Measurements from ENCODE around the gene CRABP2.

Gene CRABP2

GRCh38 chr1:156705321-156705917, at the start of gene CRABP2:
TSS of gene CRABP2 (minus strand) at chr1:156705583. CDS start at chr1:156705446, 137 bp downstream.
- no peak for DNase-seq (ENCODE audit: low spot score)

GRCh38 chr1:156754219-156754618, 48.8 kb upstream of the CRABP2 start:
- no peak for DNase-seq (ENCODE audit: low spot score)

- no peak for DNase-seq (ENCODE audit: low spot score)
Measured at GRCh38 chr1:156752843-156753482, 47.6 kb upstream of the CRABP2 start.

GRCh38 chr1:156751757-156752481, 46.5 kb upstream of the CRABP2 start:
- DNase-seq (ENCODE audit: low spot score), result peak; percentile 97

- DNase-seq (ENCODE audit: low spot score), result no peak
Measured at GRCh38 chr1:156751451-156751756, 46.0 kb upstream of the CRABP2 start, which contains the start of gene HDGF. TSS of gene HDGF (minus strand) at chr1:156751675. CDS start at chr1:156751429, 246 bp downstream.

GRCh38 chr1:156750711-156751450, 45.5 kb upstream of the CRABP2 start:
- DNase-seq (ENCODE audit: low spot score), result no peak

GRCh38 chr1:156750191-156750672, 44.8 kb upstream of the CRABP2 start:
- peak; percentile 51 for DNase-seq (ENCODE audit: low spot score)

- DNase-seq (ENCODE audit: low spot score), result no peak
Measured at GRCh38 chr1:156749419-156750118, 44.2 kb upstream of the CRABP2 start.

GRCh38 chr1:156748670-156749418, 43.5 kb upstream of the CRABP2 start:
- DNase-seq (ENCODE audit: low spot score), result no peak

- DNase-seq (ENCODE audit: low spot score), result peak; percentile 47
Measured at GRCh38 chr1:156747742-156748669, 42.6 kb upstream of the CRABP2 start.

GRCh38 chr1:156746728-156747631, 41.6 kb upstream of the CRABP2 start:
- DNase-seq (ENCODE audit: low spot score), result peak; percentile 88

GRCh38 chr1:156746406-156746727, 41.0 kb upstream of the CRABP2 start:
- no peak for DNase-seq (ENCODE audit: low spot score)

GRCh38 chr1:156745881-156746280, 40.5 kb upstream of the CRABP2 start:
- no peak for DNase-seq (ENCODE audit: low spot score)

- DNase-seq (ENCODE audit: low spot score), result no peak
Measured at GRCh38 chr1:156744786-156745419, 39.5 kb upstream of the CRABP2 start.

- DNase-seq (ENCODE audit: low spot score), result no peak
Measured at GRCh38 chr1:156744344-156744743, 39.0 kb upstream of the CRABP2 start.

- DNase-seq (ENCODE audit: low spot score), result no peak
Measured at GRCh38 chr1:156743367-156744302, 38.3 kb upstream of the CRABP2 start.

- DNase-seq (ENCODE audit: low spot score), result no peak
Measured at GRCh38 chr1:156742801-156743200, 37.4 kb upstream of the CRABP2 start.
